A673 (cell line): ENCODE results near the gene ZNF205. TPM values are rescaled to one million over a fixed set of nuclear protein-coding genes. Genes with fewer than 3 reads are reported as not detected.

ENCODE experiments used
- BruUV-seq: library from RNA; stranded (reverse); fragments of 400-500 nt; replicated peaks from 2 replicates; lab custom pipeline; 2021; lab: Mats Ljungman, UMichigan
- CTCF ChIA-PET: fragments of 300-600 bp; sonication (Branson Sonifier 250); formaldehyde crosslinking; loops from one replicate; lab custom pipeline; 2022; ENCODE audit warnings: antibody characterized with exemption; lab: Charles Lee
- POLR2A ChIA-PET: fragments of 300-600 bp; sonication (Branson Sonifier 250); formaldehyde crosslinking; loops from one replicate; lab custom pipeline; 2022; ENCODE audit warnings: antibody characterized with exemption; ENCODE audit not compliant: low non-redundant PET; lab: Charles Lee
- DNase-seq: peaks from one replicate; pipeline ENCODE4 v3.0.0-alpha.2; 2015; ENCODE audit warnings: low spot score
- H3K27ac ChIP-seq: fragments of 200-600 bp; sonication (generic); 2 replicates; pipeline ENCODE4 v1.5.1; 2016; ENCODE audit warnings: mixed run types, low read depth, mild to moderate bottlenecking, mixed read lengths, antibody characterized with exemption, low read length; ENCODE audit not compliant: poor library complexity, severe bottlenecking
- H3K27me3 ChIP-seq: fragments of 200-600 bp; sonication (generic); replicated peaks from 2 replicates; pipeline ENCODE4 v1.6.1; 2017; ENCODE audit warnings: mixed run types, low read depth, mild to moderate bottlenecking, mixed read lengths, antibody characterized with exemption, low read length; ENCODE audit not compliant: insufficient read depth, poor library complexity
- H3K36me3 ChIP-seq: fragments of 200-600 bp; sonication (generic); 2 replicates; pipeline ENCODE4 v1.6.1; 2016; ENCODE audit warnings: mixed run types, mild to moderate bottlenecking, mixed read lengths, antibody characterized with exemption, low read length; ENCODE audit not compliant: insufficient read depth, poor library complexity, severe bottlenecking
- H3K4me1 ChIP-seq: fragments of 200-600 bp; sonication (generic); 2 replicates; pipeline ENCODE4 v1.6.1; 2017; ENCODE audit warnings: mixed run types, mild to moderate bottlenecking, mixed read lengths, antibody characterized with exemption, low read length; ENCODE audit not compliant: insufficient read depth, poor library complexity, severe bottlenecking
- H3K4me3 ChIP-seq: fragments of 200-600 bp; sonication (generic); 2 replicates; pipeline ENCODE4 v1.5.1; 2016; ENCODE audit warnings: low read depth, mixed run types, mild to moderate bottlenecking, mixed read lengths, low read length; ENCODE audit not compliant: poor library complexity, severe bottlenecking
- H3K9me3 ChIP-seq: fragments of 200-600 bp; sonication (generic); 2 replicates; pipeline ENCODE4 v1.6.1; 2016; ENCODE audit warnings: mixed run types, low read depth, mild to moderate bottlenecking, mixed read lengths, antibody characterized with exemption, low read length; ENCODE audit not compliant: poor library complexity, severe bottlenecking
- EZH2 ChIP-seq: fragments of 200-600 bp; sonication (generic); IDR thresholded peaks from 2 replicates; pipeline ENCODE4 v1.6.1; 2017; ENCODE audit warnings: borderline replicate concordance, low read depth, mild to moderate bottlenecking, mixed read lengths, antibody characterized with exemption, low read length; ENCODE audit not compliant: poor library complexity, severe bottlenecking
- intact Hi-C: fragments of 100-400 bp; cut with micrococcal nuclease; formaldehyde crosslinking; loops from one replicate; pipeline ENCODE4 v1.10.0; 2022; ENCODE audit not compliant: unreplicated experiment
- total RNA-seq: library from RNA; stranded (reverse); gene quantifications from 2 replicates; pipeline ENCODE4 v1.2.3, GENCODE V29; 2021
- TF ChIP-seq, protein P1 (sequence below): fragments of 300-800, 200-600 bp; sonication (generic); conservative IDR thresholded peaks from 2 replicates; pipeline ENCODE4 v1.5.1; 2017; ENCODE audit warnings: low read depth, mild to moderate bottlenecking, antibody characterized with exemption, low read length, moderate library complexity, mixed read lengths

ZNF205 gene
- total RNA-seq, 1 experiment from 2014 or later: 19.0 TPM

DNA sequence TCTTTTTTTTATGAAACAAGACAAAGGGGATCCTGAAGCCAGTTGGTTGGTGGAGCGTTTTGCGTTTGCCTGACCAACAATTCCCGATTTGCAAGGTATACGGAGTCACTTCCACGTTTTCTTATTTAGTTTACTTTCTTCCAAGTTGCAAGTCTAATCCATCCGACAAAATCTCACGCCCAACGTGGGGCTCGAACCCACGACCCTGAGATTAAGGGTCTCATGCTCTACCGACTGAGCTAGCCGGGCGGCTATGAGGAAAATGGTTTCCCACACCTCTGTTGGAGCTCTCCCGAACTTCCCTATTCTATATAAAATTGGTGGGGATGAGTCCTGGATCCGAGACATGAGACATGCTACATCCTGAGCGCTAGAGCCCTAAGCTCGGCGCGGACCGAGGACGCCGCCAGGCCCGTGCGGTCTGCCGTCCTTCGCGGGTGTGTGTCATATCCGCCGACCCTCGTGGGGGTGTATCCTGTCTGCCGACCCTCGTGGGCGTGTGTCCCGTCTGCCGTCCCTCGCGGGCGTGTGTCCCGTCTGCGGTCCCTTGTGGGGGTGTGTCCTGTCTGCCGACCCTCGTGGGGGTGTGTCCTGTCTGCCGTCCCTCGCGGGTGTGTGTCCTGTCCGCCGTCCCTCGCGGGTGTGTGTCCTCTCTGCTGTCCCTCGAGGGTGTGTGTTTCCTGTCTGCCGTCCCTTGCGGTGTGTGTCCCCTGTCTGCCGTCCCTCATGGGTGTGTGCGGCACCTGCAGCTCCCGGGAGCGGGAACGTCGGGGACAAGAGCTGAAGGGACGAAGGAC is 45.0 kb downstream of the ZNF205 start:
- no peaks in the 10 kb centered on the region for H3K4me1 ChIP-seq
- H3K4me3 ChIP-seq: peak overlapping the region; percentile 94
- no peaks in the 10 kb centered on the region for H3K9me3 ChIP-seq
- no peaks in the 10 kb centered on the region for H3K36me3 ChIP-seq
- TF ChIP-seq, protein P1, sequence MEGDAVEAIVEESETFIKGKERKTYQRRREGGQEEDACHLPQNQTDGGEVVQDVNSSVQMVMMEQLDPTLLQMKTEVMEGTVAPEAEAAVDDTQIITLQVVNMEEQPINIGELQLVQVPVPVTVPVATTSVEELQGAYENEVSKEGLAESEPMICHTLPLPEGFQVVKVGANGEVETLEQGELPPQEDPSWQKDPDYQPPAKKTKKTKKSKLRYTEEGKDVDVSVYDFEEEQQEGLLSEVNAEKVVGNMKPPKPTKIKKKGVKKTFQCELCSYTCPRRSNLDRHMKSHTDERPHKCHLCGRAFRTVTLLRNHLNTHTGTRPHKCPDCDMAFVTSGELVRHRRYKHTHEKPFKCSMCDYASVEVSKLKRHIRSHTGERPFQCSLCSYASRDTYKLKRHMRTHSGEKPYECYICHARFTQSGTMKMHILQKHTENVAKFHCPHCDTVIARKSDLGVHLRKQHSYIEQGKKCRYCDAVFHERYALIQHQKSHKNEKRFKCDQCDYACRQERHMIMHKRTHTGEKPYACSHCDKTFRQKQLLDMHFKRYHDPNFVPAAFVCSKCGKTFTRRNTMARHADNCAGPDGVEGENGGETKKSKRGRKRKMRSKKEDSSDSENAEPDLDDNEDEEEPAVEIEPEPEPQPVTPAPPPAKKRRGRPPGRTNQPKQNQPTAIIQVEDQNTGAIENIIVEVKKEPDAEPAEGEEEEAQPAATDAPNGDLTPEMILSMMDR: no peak
- no peak for TF ChIP-seq EZH2
- POLR2A ChIA-PET: no interaction called here
- no peaks in the 10 kb centered on the region for H3K27me3 ChIP-seq
- intact Hi-C loops: loop anchor here (10.0 kb wide), 1 partner anchor 103 kb away; no protein-coding TSS in a partner anchor
- CTCF ChIA-PET: no interaction called here
- DNase-seq: peak; percentile 96
- no peak overlapping the region for H3K27ac ChIP-seq
- BruUV-seq: TSS peak; percentile 100

DNA sequence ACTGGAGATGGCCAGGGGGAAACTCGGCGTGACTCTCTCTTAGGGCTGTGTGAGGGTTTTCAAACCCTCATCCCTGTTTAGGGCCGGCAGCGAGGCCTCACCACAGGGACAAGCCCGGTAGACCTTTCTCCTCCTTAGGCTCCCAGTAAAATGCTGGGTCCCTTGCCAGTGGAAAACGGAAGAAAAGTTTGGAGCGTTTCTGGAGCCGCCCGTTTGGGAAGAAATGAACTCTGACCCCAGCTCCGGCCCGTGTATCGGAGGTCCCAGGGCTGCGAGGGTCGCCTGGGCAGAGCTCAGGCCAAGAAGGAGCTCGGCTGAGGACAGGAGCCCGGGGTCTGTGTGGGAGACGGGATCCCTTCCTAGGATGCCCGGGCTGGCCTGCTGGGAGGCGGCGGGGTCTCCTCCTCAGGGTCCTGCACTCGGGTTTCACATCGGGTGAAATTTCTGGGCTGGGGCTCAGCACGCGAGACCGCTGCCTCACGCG is 45.7 kb downstream of the ZNF205 start:
- Histone ChIP-seq H3K4me3 (peak overlapping the region; percentile 94), H3K27ac (no peak overlapping the region), H3K27me3 (no peaks in the 10 kb centered on the region), H3K36me3 (no peaks in the 10 kb centered on the region), H3K4me1 (no peaks in the 10 kb centered on the region), H3K9me3 (no peaks in the 10 kb centered on the region)
- TF ChIP-seq, protein P1: no peak
- TF ChIP-seq EZH2: no peak
- no TSS peak for BruUV-seq
- ChIA-PET POLR2A (no interaction called here), CTCF (no interaction called here)
- intact Hi-C loops: loop anchor here (10.0 kb wide), 1 partner anchor 103 kb away; no protein-coding TSS in a partner anchor
- no peak for DNase-seq

DNA sequence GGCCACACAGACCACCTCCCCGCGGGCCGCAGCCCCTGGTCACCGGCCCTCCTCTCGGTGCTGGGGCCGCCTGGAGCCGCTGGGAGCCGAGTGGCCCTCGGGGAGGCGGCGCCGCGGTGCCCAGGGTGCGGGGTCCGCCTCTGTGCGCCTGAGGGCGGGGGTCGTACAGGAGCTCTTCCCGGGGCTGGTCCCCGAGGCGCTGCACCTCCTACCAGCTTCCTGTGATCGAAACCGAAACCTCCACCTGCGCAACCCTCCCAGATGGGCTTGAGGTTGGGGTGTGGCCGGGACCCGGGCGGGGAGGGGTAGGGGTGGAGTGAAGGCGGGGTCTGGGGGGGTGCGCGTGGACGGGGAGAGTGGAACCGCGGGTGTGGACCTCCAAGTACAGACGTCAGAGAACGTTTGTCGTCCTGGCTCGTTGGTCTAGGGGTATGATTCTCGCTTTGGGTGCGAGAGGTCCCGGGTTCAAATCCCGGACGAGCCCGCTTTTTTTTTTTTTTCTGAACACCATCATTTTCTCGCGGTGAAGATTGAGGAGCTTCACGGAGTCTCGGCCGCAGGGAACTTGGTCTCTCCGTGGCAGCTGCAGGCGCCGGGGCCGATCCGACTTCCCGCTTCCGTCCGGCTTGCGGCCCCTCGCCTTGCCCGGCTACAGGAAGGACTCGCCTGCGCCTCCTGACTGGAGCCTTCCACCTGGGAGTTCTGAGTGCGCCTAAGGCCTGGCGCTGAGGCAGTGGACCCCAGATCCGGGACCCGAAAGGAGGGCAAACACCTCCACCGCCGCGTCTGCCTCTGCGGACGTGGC is 46.3 kb downstream of the ZNF205 start:
- H3K9me3 ChIP-seq: no peaks in the 10 kb centered on the region
- ChIA-PET CTCF (no interaction called here), POLR2A (interaction anchor here (0.6 kb wide), 1 partner anchor 9 kb away, joined by 5 read pairs; no protein-coding TSS in a partner anchor)
- H3K4me1 ChIP-seq: no peaks in the 10 kb centered on the region
- H3K27ac ChIP-seq: peak overlapping the region; percentile 65
- no TSS peak for BruUV-seq
- no peaks in the 10 kb centered on the region for H3K36me3 ChIP-seq
- no peak for TF ChIP-seq EZH2
- TF ChIP-seq, protein P1: 0 out of 2 replicates have a peak, but pooled peaks have one; percentile 10
- intact Hi-C loops: loop anchor here (10.0 kb wide), 1 partner anchor 104 kb away; no protein-coding TSS in a partner anchor
- H3K4me3 ChIP-seq: peak overlapping the region; percentile 94
- peak; percentile 89 for DNase-seq
- no peaks in the 10 kb centered on the region for H3K27me3 ChIP-seq
